HG03045 (cell line): ENCODE results near the gene FYN.
A peak's percentile ranks its signal among the peaks of the same experiment; 100 is the strongest.
"Not testable (repeated sequence)": the region's sequence is repeated elsewhere in the genome, so short reads cannot be mapped to it uniquely, and the experiment has no call there.

ENCODE experiments used
- ATAC-seq: cut with Tn5 transposase; IDR thresholded peaks from one replicate; pipeline ENCODE4 v1.9.1; 2021; ENCODE audit warnings: mild to moderate bottlenecking, moderate library complexity; ENCODE audit not compliant: unreplicated experiment

Gene FYN

DNA sequence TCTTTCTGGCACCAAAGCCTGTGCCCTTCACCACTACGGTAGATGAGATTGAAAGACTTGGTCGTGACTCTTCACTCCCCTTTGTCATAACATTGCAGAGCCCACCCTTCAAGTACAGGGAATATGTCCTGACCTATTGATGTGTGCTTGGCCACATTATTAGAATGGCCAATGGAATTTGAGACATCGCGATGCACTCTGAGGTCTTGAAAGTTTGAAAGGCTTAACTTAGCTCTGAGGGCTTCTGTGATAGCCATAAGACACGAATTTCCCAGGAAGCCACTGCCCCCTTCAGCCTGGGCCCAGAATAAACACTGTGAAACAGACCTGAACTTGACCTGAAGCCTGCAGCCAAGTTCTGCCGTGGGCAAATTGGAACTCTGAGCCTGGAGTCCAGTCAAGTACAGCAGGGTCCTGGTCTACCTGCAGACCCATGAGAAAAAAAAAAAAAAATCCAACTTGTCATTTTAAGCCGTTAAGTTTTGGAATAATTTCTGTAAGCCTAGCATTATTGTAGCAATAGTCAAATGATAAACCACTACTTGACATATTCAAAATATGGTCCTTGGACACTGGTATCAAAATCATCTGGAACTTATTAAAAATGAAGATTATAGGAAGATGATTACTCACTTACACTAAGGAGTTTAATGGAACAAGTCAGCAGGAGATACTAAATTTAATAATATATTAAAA is 230.6 kb downstream of the FYN start:
- ATAC-seq, result peak; percentile 52

DNA sequence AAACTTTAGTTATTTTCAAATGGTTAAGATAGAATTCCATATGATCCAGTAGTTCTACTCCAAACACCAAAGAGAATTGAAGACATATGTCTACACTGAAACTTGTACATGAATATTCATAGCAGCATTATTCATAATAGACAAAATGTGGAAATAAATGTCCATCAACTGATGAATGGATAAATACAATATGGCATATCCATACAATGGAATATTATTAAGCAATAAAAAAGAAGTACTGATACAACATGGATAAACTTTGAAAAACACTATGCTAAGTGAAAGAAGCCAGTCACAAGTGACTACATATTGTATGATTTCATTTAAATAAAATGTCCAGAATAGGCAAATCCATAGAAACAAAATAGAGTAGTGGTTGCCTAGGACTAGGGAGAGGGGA is 234.0 kb downstream of the FYN start:
- ATAC-seq, result no peak

DNA sequence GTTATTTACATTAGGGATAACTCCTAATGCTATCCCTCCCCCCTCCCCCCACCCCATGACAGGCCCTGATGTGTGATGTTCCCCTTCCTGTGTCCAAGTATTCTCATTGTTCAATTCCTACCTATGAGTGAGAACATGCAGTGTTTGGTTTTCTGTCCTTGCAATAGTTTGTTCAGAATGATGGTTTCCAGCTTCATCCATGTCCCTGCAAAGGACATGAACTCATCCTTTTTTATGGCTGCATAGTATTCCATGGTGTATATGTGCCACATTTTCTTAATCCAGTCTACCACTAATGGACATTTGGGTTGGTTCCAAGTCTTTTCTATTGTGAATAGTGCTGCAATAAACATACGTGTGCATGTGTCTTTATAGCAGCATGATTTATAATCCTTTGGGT is 238.3 kb downstream of the FYN start:
- not testable (repeated sequence) for ATAC-seq

DNA sequence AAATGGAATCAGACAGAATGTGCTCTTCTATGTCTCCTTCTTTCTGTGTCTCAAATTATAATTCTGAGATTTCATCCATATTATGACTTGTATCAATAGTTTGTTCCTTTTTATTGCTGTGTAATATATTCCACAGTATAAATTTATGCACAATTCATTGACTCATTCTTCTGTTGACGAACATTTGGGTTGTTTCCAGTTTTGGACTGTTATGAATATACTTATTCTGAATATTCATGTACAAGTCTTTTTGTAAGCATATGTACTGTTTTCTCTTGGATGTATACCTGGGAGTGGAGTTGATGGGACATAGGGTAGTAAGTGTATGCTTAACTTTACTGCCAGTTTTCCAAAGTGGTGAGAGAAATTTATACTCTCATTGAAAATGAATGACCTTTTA is 239.4 kb downstream of the FYN start:
- no peak for ATAC-seq

DNA sequence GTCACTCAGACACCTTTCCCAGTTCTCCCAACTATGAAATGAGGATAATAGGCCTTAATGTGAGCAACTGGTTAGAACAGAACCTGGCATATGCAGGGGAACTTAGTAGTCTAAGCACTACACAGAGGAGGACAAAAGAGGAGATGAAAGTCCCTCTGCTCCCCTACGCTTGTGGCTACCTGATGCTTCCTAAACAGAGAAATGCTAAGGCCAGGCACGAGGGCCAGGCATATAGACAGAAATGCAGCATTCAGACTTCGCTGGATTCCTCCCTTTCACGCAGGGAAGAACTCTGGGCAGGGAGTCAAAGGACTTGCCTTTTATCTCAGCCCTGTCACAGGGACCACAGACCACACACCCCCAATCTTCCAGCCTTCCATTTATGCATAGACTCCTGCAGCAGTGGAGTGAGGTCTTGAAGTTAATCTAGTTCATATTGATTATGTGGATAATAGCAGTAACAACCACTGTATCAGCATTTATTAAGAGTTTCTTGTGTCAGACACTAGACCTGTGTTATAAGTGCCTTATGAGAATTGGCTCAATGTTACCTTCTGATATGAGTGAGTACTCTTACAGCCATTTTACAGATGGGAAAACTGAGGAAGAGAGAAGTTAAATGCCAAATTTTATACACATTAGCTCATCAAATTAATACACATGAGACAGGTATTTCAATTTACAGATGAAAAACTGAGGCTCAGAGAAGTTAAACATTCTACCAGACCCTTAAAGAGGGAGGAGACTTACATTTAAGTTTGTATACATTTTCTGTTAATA is 240.6 kb downstream of the FYN start:
- ATAC-seq, result no peak

DNA sequence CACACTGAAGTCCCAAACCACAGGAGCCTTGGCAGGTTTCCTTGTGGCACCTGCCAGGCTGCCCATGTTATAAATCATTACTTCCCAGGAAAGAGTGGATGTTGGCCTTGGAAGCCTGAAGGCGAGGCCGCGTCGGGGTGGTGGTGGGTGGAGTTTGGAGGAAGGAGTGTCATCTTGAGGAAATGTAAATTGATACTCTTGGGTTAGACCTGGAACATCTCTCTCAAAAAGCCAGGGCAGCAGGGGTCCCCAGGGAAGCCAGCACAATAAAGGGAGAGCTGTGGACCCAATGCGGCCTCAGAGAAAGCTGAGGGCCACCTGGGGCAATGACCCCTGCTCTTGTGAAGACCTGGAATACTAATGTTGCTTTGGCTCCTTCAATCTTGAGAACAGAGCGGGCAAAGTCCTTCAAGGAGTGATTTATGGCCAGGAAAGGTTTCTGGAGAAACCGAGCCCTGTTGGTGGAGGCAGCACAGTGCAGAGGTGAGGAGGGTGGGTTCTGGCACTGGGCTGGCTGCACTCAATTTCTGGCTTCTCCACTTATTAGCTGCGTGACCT is 241.3 kb downstream of the FYN start:
- ATAC-seq, result no peak

DNA sequence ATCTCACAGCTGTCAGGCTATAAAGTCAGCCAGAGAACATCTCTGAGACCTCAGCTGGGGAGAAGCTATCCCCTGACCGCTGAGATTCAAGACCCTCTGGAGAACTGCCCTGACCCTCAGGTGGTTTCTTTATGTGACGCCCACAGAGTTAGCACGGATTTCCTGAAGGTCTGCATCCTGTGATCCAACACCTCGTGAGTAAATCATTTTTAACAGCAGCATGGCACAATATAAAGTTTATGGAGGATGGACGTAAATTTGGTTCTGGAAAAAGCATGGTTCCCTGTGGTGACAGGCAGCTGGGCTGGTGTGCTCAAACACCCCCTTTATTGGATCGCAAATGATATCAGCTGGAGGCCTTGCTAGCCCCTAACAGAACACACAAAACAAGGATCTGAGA is 242.2 kb downstream of the FYN start:
- no peak for ATAC-seq

DNA sequence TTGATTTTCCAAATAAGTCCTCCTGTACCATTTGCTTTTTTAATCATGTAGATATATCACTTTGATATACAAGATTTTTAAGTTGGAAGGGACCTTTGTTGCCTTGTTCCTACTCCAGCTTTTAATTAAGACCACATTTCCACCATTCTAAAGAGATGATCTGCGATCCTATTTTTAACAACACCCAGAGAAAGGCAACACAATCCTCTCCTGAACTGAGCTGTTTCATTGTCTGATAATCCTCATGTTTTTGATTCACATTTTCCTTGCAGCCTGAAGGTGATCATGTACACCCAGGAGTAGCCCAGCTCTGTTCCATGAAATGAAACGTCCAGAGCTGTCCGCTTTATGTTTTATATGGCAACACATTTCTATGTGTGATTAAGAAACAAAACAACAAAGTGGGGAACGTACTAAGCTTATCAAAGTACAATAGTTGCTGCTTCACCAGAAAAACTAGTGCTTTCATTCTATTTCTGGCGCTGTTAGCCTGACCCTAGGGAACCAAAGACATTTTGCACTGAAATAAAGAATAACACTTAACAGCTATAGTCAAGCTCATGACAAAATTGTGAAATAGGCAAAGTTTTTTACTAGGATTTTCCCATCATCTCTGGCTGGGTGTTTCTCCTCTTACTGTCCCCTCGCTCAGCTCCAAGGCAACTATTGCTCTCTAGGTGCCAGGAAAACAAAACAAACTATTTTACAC is 245.0 kb downstream of the FYN start:
- ATAC-seq, result no peak

DNA sequence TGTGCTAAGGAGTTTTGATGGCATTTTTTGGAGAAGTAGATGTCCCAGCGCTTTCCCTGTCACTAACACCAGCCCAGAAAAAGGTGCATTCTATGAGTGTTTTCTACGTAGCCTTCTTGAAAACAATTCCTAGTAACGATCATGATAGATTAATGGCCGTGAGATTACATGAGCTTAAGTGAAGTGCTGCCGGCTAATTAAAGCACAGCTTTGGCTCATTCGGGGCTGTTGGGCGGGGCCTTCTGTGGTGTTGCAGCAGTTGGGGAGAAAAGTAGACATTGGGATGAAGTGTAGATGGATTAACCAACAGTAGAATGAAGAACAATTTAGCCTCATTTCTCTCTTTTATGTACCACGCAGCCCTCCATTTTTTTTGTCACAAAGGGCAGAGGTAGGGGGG is 246.8 kb downstream of the FYN start:
- no peak for ATAC-seq

DNA sequence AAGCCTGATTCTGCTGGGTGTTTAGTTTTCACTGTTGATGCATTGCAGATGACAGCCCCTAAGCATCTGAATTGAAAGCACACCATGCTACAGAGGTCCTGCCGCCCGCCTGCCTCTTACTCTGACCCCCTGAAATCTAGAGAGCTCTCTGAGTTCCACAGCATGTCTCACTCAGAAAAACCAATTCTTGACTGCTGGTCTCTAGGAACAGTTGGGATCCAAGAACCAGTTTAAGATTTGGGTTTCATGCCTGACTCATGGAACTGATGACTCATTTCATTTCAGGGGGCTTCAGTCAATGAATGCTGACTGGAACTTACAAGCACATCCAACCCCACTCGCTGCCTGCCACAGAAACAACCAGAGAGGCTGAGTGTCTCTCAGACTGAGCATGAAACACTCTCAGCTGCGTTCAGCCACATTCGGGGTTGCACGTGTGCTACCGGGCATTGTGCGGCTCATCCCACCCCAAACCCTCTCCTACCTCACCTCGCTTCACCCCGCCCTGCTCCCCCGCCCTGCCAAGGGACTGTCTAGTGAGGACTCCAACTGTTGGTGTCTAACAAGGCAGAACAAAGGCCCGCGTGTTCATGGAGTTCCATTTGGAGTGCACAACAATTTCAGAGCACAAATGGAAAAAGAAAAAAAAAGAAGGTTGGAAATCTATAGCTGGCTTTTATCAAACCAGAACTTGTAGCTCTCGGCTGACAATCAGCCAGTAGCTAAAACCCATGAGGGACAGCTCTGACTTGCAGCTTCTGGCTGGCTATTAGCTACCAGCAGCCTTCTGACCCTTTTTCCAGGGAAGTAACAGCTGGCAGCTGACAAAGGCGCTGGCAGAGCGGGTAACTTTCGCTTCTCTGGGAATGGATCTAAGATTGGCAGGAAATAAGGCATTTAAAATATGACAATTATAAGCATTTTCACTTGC is 247.5 kb downstream of the FYN start:
- no peak for ATAC-seq

DNA sequence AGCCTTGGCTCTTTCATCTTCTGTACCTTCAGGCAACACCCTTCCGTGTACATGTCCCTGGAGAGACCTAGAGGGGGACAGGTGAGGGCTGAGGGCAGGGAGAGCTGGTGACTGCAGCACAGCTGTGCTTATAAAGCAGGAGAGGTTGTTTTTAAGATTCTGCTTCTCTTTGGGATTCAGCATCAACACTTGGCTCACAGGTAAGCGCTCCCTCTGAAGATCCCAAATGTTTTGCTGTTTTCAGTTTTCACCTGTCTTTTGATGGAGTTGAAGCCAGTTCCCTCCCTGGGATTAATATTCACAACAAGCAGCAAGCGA is 248.2 kb downstream of the FYN start:
- no peak for ATAC-seq

DNA sequence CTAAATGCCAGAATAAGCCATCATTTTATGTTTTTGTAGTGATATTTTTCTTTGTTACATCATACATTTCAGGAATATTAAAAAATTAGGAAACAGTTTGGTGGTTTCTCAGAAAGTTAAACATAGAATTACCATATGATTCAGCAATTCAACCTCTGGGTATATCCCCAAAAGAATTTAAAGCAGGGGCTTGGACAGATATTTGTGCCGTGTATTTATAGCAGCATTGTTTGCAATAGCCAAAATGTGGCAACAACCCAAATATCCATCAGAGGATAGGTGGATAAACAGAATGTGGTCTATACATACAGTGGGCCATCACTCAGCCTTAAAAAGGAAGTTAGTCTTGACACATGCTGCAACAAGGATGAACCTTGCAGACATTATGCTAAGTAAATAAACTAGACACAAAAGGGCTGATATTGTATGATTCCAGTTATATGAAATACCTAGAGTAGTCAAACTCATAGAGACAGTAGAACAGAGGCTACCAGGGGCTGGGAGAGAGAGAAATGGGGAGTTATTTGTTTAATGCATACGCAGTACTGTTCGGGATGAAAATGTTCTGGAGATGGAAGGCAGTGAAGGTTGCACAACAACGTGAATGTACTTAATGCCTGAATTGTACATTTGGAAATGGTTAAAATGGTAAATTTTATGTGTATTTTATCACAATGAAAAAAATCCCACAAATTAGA is 248.7 kb downstream of the FYN start:
- no peak for ATAC-seq

DNA sequence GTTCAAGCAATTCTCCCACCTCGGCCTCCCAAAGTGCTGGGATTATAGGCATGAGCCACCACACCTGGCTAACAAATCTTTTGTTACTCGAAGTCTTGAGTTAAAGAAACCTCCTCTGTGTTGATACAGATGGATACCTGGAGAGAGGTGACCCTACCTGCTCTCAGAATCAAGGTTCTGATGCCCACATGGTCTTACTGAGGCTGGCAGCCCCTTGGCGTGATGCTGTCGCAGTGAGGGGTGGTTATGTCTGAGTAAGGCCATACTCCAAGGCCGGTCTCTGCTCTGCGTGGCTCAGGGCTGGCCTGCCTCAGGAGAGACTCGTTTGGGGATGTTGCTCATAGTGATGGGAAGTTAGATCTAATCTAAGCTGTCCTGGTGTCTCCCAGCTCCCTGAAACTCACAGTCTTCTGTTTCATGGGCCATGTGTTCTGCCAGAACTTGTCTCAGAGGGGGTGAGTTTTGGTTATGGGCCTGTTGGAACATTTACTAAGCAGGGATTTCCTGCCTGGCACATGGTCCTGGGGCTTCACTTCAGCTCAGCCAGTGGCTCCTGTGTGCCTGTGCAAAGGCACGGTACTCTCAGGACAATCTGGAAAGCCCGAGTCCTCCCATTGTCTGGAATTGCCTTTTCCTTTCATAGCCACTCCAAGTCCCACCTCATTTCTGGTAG is 250.1 kb downstream of the FYN start:
- no peak for ATAC-seq

DNA sequence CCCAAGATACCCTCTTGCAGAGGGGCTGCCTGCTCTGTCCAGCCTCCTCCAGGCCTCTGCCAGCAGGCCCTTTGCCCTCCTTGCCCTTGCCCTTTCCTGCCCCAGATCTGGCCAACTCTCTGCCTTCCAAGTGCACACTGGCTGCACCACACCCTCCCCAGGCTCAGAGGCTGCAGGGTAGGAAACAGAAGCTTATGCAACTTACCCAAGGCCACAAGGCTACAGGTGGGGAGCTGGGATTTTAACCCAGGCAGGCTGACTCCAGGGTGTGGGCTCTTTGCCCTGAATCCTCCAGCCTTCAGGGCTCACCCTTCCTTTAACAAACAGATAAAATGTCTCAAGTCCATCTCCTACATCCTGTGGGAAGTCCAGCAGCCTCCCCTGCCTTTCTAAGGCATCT is 253.1 kb downstream of the FYN start:
- ATAC-seq, result no peak

DNA sequence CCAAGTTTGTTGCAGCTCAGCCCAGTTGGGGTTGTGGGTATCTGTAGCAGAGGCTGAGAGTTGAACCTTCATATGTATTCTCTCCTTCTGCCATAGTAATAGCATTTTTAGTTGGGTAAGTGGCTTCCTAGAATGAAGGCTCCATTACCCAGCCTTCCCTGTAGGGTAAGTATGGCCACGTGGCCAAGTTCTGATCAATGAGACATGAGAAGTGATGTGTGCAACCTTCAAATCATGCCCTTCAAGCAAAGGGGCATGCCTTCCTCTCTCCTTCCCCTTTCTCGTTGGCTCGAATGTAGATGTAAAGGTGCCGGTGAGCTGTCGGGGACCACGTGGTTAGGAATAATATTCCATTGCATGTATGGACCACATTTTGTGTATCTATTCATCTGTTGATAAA is 254.8 kb downstream of the FYN start:
- ATAC-seq, result no peak

DNA sequence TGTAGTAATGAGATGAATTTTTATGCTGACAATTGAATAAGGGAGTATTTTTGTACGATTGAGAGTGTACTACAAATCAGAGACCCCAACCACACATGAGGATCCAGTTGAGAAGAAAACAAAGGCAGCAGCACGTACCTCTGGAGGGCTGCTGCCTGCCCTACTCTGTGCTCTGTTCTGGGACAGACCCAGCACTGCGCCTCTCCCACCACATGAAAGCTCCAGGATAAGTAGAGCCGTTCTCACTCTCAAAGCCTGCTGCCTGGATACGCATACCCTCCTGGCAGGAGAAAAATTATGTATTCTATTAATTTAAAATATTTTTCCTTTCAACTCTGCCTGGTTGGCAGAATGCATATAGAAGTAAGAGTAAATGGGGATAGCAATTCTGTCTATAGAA is 256.1 kb downstream of the FYN start:
- no peak for ATAC-seq

DNA sequence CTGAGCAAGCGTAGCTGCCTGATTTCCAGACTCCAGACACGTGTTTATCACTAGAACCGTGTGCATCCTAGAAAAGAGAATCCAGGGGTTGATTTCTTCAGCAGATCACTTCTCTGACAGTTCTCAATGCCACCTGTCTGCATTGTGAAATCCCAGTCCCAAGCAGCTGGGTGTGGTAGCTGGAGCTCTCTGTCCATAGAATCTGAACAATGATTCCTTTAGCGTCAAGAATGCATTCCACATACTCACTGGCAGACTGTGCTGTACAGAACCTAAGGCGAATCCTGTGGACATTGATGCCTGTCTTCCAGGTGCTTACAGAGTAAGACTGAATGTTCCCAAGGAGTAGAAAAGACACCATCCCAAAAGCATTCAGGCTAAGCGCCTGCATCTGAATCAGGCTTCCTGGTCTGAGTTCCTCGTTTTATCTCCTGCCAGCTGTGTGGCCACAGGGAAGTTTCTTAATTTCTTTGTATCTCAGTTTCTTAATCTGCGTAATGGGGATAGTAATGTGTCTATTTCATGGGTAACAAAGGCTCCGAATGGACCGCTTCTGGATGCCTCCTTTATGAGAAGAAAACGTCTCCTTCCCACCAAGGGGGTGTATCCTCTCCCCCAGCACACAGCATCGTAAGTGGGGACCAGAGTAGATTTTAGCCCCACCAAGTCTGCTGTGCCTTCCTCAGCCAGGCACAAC is 257.2 kb downstream of the FYN start:
- no peak for ATAC-seq

DNA sequence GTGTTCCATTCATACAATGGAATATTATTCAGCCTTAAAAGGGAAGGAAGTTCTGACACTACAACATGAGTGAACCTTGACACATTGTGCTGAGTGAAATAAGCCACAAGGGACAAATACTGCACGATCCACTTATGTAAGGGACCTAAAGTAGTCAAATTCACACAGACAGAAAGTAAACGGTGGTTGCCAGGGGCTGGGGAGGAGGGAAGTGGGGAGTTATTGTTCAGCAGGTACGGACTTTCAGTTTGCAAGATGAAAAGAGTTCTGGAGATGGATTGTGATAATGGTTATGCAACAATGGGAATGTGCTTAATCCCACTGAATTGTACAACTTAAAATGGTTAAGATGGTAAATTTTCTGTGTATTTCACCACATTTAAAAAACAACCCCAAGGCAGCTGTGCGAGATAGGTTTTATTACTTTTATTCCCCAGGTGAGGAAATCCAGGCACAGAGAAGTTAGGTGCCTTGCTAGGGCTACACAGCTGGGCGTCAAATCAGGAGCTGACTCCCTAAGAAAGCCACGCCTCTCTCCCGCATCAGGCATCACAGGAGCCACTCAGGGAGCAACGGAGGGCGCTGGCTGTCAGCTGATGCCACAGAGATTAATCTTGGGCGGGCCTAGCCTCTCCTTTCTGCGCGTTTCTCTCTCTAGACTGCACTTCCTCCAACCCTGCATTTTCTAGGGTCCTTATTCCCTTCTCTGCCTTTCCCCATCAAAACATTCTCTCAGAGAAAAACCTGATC is 258.2 kb downstream of the FYN start:
- ATAC-seq, result no peak
